HL-60/S4 treated with phorbol 12-myristate 13-acetate at 8.2 ng/mL for 4 days and 3 days (cell line): Measurements from ENCODE around the gene ARFGAP3.

Experiments
- in situ Hi-C: fragments of 300-500 bp; cut with MboI; formaldehyde crosslinking; loops from 2 replicates; pipeline ENCODE4 v1.15.0; 2022; ENCODE audit warnings: low sequenced_read_pairs

Gene ARFGAP3

GRCh38 chr22:42829302-42829701 is 27.8 kb downstream of the ARFGAP3 start:
- in situ Hi-C loops: no loop called here

GRCh38 chr22:42825796-42826195 is 31.3 kb downstream of the ARFGAP3 start:
- in situ Hi-C loops: no loop called here

GRCh38 chr22:42821386-42821785 is 35.7 kb downstream of the ARFGAP3 start:
- in situ Hi-C loops: no loop called here

DNA sequence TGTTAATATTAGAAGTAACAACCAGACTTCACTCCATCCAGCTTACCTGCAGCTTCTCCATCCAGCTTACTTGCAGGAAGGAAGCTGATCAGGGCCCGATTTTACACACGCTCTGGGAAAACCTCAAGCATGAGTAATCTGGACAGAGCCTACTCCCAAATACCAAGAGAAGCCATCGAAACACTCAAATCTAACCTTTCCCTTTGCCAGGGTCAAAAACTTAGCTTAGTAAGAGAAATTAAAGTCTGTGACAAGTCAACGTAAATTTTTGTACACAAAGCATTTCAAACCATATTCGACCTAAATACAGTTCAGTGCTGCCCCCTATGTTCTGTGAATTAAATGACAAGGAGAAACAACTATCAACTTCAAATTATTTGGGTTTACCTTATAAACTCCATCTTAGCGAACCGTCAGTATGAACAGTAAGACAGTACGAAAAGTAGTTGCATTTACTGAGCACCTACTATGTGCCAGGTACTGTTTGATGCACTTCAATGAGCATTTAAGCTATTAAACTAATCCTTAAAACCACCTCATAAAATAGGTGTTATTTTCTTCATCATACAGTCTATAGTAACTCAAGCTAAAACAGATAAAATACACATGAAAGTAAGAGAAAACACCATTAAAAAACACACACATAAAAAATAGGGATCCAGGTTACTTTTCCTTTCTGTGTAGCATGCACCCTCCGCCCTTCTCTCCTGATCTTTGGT is 36.9 kb downstream of the ARFGAP3 start:
- in situ Hi-C loops: no loop called here

GRCh38 chr22:42819412-42820044 is 37.5 kb downstream of the ARFGAP3 start:
- in situ Hi-C loops: no loop called here

- in situ Hi-C loops: no loop called here
These were observed 39.5 kb downstream of the ARFGAP3 start for GRCh38 chr22:42817556-42817955.

DNA sequence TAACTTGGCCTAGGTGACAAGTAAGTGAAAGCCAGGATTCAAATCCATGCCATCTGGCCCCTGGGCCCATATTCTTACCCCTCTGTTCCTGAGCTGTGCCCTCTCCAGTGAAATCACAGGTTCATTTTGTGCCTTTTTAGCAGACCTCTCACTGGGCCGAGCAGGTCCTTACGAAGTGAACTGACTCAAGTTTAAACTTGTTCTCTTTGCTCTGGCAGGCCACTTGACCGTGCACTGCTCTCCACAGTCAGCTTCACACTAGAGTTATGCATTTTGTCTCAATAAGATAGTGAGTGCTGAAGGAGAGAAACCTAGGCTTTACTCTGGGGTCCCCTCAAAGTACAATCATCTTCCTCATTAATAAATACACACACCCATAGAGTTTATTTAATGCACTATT is 40.7 kb downstream of the ARFGAP3 start:
- in situ Hi-C loops: no loop called here

DNA sequence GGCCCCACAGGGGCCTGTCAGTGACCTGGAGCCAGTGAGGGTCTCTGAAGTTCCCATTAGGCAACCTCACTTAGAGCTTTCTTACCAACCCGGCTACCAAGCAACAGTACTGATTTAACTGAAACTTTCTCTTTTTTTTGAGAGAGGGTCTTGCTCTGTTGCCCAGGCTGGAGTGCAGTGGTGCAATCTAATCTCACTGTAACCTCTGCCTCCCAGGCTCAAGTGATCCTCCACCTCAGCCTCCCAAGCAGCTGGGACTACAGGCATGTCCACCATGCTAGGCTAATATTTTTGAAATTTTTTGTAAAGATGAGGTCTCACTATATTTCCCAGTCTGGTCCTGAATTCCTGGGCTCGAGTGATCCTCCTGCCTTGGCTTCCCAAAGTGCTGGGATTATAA is 42.5 kb downstream of the ARFGAP3 start:
- in situ Hi-C loops: no loop called here

DNA sequence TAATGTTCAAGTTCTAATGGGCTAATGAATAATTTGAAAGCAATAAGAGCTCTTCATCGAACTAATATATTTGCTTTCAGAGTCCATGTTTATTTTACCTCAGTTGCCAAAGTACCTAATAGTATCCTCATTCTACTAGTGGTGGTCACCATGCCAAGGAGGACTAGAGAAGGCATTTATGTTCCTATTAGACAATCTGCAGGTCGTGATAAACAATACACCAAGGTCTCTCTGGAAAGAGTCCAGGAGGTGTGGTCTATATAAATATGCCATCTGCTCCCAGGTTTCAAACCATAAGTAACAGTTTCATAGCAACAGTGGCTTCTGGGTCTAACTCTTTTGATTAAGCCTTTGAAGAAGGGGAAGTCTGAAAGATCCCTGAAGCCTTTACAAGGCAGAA is 42.9 kb downstream of the ARFGAP3 start:
- in situ Hi-C loops: no loop called here

GRCh38 chr22:42813501-42813900 is 43.6 kb downstream of the ARFGAP3 start:
- in situ Hi-C loops: no loop called here

- in situ Hi-C loops: no loop called here
These were observed 45.6 kb downstream of the ARFGAP3 start for GRCh38 chr22:42811459-42811858.

GRCh38 chr22:42808521-42808920 is 48.6 kb downstream of the ARFGAP3 start:
- in situ Hi-C loops: no loop called here

GRCh38 chr22:42807185-42807584 is 49.9 kb downstream of the ARFGAP3 start:
- in situ Hi-C loops: no loop called here

DNA sequence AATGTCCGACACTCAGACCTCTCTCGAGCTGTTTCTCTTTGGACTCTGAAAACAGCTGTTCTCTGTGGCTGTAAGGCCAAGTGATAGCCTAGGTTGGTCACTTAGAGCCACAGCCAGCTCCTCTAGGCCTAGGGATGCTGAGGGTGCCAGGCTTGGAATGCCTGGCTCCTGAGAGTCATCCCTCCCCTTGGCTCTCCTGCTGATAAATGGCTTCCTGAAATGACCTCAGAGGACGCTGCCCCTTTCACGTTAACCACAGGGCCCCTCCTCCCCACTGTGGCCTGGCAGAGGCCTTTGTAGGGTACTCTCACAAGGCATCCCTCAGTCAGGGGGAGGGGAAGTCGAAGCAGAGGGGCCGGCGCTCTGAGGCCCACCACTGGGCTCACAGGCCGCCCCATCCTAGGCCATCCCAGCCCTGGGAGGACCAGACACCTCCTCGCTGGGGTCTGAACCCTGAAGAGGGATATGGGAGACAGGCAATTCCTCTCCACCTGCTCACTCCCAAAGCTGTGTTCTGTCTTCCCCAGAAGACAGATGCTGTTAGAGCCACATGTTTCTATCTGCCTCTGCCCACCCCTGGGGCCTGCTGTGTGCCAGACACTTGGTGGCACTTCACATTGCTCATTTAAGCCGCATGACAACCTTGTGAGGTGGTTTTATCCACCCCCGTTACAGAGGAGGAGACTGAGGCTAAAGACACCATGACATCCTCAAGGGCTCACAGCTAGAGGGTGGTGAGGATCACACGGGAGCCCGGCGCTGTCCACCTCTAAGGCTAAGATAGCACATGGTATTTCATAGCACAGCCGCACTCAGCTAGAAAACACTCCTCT is 50.9 kb downstream of the ARFGAP3 start:
- in situ Hi-C loops: no loop called here

GRCh38 chr22:42805016-42805997 is 51.8 kb downstream of the ARFGAP3 start:
- in situ Hi-C loops: no loop called here

GRCh38 chr22:42803389-42803788 is 53.7 kb downstream of the ARFGAP3 start:
- in situ Hi-C loops: no loop called here

- in situ Hi-C loops: no loop called here
These were observed 55.6 kb downstream of the ARFGAP3 start for GRCh38 chr22:42801252-42802080.

GRCh38 chr22:42800451-42801251 is 56.4 kb downstream of the ARFGAP3 start:
- in situ Hi-C loops: no loop called here
